Measurements from ENCODE around the gene PNRC1.
A peak's percentile ranks its signal among the peaks of the same experiment; 100 is the strongest.
"Not testable (repeated sequence)": the region's sequence is repeated elsewhere in the genome, so short reads cannot be mapped to it uniquely, and the experiment has no call there.

The PNRC1 gene

DNA sequence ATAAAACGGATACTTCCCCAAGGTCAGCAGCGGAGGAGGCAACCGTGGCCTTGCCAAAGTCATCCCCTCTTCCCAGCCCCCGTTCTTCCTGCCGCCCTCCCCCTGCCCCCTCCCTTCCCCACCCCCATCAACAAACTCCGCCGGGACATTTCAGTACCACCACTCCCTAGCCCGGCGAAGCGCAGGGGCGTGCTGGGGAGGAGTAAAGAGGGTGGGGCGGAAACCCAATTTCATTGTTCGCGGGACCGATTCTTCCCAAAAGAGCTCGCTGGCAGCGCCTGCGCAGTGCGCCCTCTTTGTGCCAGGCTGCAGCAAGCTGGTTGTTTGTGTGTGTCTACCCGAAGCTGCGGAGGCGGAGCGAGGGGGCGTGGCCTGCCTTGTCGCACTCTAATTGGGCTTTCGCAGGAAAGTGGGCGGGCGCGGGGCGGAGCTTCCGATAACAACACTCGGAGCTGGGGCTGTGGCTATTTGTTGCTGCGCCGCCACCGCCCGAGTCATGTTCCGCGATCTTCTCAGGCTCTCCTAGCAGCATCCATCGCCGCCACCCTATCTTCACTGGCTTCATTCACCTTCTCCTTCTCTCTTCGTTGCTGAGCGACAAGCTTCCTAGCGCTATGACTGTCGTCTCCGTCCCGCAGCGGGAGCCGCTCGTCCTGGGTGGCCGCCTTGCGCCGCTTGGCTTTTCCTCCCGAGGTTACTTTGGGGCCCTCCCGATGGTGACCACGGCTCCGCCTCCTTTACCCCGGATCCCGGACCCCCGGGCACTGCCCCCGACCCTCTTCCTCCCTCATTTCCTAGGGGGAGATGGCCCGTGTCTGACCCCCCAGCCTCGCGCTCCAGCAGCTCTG, at the start of gene PNRC1:
PNRC1 (plus strand) TSS at position 471 of the 848 bp plus-strand sequence; CDS start at position 615, 144 bp downstream.
- no peaks in the 10 kb centered on the region for H3K9me2 ChIP-seq (replicated peaks; ENCODE audit: insufficient read depth, low read length)
- peaks cover 9% of the 10 kb centered on the region; the same call in 1 of the 2 replicates for H3K4me1 ChIP-seq (ENCODE audit: low read length)
- H3K9ac ChIP-seq (ENCODE audit: low read length): peak within 1 kb of the TSS; percentile 99
- peak; percentile 99 for DNase-seq
- peaks cover 4% of the 10 kb centered on the region for H3K36me3 ChIP-seq (replicated peaks; ENCODE audit: insufficient read depth, low read length)
- no peaks in the 10 kb centered on the region for H3K27me3 ChIP-seq (replicated peaks; ENCODE audit: insufficient read depth, low read length)
- peak within 1 kb of the TSS; percentile 71 for H2AFZ ChIP-seq (ENCODE audit: low read length)
- peak within 1 kb of the TSS; percentile 95 for H3K27ac ChIP-seq (ENCODE audit: low read length)
- H3K79me2 ChIP-seq (ENCODE audit: low read length): peaks cover 41% of the 10 kb centered on the region
- H3F3A ChIP-seq (ENCODE audit: insufficient read depth, low read length): peaks cover 18% of the 10 kb centered on the region
- H4K20me1 ChIP-seq (ENCODE audit: insufficient read depth, low read length): peaks cover 23% of the 10 kb centered on the region; the same call in 1 of the 2 replicates
- no peaks in the 10 kb centered on the region for H3K9me3 ChIP-seq (replicated peaks; ENCODE audit: insufficient read depth, low read length)
- TF ChIP-seq EZH2 (optimal IDR thresholded peaks at IDR 0.05; ENCODE audit: low read depth, low read length) (no peak), EZH2phosphoT487 (IDR thresholded peaks at IDR 0.05; ENCODE audit: low read length) (no peak), CTCF (IDR thresholded peaks at IDR 0.05; ENCODE audit: low read length) (no peak)
- peak within 1 kb of the TSS; percentile 82 for H3K4me2 ChIP-seq (ENCODE audit: low read depth, low read length)
- H3K4me3 ChIP-seq (ENCODE audit: low read length): peak within 1 kb of the TSS; percentile 98

DNA sequence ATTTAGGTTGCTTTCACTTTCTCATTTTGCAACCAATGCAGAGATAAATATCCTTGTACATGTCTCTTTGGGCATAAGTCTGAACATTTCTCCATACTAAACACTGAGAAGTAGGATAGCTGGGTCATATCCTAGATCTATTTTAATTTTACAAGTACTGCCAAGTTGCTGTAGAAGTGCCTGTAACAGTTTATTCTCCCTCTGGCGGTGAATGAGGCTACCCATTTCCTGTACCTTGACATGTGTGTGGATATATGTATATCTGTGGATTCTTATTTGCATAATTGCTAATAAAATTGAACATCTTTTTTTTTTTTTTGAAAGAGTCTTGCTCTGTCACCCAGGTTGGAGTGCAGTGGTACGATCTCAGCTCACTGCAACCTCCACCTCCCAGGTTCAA, 48.0 kb upstream of the PNRC1 start:
- H3K27me3 ChIP-seq (replicated peaks; ENCODE audit: insufficient read depth, low read length): no peaks in the 10 kb centered on the region
- no peaks in the 10 kb centered on the region for H3K9me3 ChIP-seq (replicated peaks; ENCODE audit: insufficient read depth, low read length)
- DNase-seq: no peak
- H3K79me2 ChIP-seq (ENCODE audit: low read length): no peaks in the 10 kb centered on the region
- no peaks in the 10 kb centered on the region for H3K36me3 ChIP-seq (replicated peaks; ENCODE audit: insufficient read depth, low read length)
- no peaks in the 10 kb centered on the region for H4K20me1 ChIP-seq (ENCODE audit: insufficient read depth, low read length)
- H3K27ac ChIP-seq (ENCODE audit: low read length): no peak overlapping the region
- no peaks in the 10 kb centered on the region for H3K9me2 ChIP-seq (replicated peaks; ENCODE audit: insufficient read depth, low read length)
- no peaks in the 10 kb centered on the region for H3K4me1 ChIP-seq (ENCODE audit: low read length)
- no peak overlapping the region for H2AFZ ChIP-seq (ENCODE audit: low read length)
- no peaks in the 10 kb centered on the region for H3F3A ChIP-seq (ENCODE audit: insufficient read depth, low read length)
- TF ChIP-seq EZH2 (optimal IDR thresholded peaks at IDR 0.05; ENCODE audit: low read depth, low read length): no peak
- TF ChIP-seq CTCF (IDR thresholded peaks at IDR 0.05; ENCODE audit: low read length): no peak
- no peak for TF ChIP-seq EZH2phosphoT487 (IDR thresholded peaks at IDR 0.05; ENCODE audit: low read length)
- H3K4me2 ChIP-seq (ENCODE audit: low read depth, low read length): no peak overlapping the region
- H3K9ac ChIP-seq (ENCODE audit: low read length): no peak overlapping the region
- H3K4me3 ChIP-seq (ENCODE audit: low read length): no peak overlapping the region

DNA sequence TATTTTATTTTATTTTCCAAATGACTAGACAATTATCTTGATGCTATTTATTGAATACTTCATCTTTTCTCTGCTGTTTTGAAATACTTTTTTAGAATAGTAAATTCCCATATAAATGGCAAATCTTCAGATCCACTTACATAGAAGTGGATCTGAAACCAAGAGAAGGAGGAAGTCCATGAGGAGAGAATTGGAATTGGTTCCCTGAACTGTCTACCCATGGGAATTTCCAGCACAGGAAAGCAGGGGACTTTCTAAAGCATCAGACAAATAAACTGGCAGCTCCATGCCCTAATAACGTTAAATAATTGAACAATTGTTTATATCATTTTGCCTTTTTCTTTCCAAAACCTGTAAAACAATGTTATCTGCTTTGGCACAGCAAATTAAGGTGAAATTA, 47.1 kb upstream of the PNRC1 start:
- no peak overlapping the region for H3K27ac ChIP-seq (ENCODE audit: low read length)
- no peak overlapping the region for H3K4me2 ChIP-seq (ENCODE audit: low read depth, low read length)
- H3K9ac ChIP-seq (ENCODE audit: low read length): no peak overlapping the region
- DNase-seq: no peak
- no peaks in the 10 kb centered on the region for H3K79me2 ChIP-seq (ENCODE audit: low read length)
- H3K4me3 ChIP-seq (ENCODE audit: low read length): no peak overlapping the region
- no peaks in the 10 kb centered on the region for H3F3A ChIP-seq (ENCODE audit: insufficient read depth, low read length)
- no peak overlapping the region for H2AFZ ChIP-seq (ENCODE audit: low read length)
- H3K4me1 ChIP-seq (ENCODE audit: low read length): no peaks in the 10 kb centered on the region
- H4K20me1 ChIP-seq (ENCODE audit: insufficient read depth, low read length): no peaks in the 10 kb centered on the region
- no peaks in the 10 kb centered on the region for H3K9me3 ChIP-seq (replicated peaks; ENCODE audit: insufficient read depth, low read length)
- H3K36me3 ChIP-seq (replicated peaks; ENCODE audit: insufficient read depth, low read length): no peaks in the 10 kb centered on the region
- no peaks in the 10 kb centered on the region for H3K9me2 ChIP-seq (replicated peaks; ENCODE audit: insufficient read depth, low read length)
- TF ChIP-seq EZH2phosphoT487 (IDR thresholded peaks at IDR 0.05; ENCODE audit: low read length): no peak
- H3K27me3 ChIP-seq (replicated peaks; ENCODE audit: insufficient read depth, low read length): no peaks in the 10 kb centered on the region

DNA sequence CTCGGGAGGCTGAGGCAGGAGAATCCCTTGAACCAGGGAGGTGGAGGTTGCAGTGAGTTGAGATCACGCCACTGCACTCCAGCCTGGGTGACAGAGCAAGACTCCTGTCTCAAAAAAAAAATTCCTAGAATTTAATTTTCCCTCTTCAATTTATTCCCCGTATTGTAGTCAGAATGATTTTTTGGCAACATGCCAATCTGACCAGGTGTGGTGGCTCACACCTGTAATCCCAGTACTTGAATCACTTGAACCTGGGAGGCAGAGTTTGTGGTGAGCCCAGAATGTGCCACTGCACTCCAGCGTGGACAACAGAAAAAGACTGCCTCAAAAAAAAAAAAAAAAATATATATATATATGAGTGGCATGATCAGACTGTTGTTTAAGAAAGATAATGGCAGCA, 46.4 kb upstream of the PNRC1 start:
- not testable (repeated sequence) for H3K4me1 ChIP-seq (ENCODE audit: low read length); H3K4me3 ChIP-seq (ENCODE audit: low read length); H3F3A ChIP-seq (ENCODE audit: insufficient read depth, low read length); H3K27me3 ChIP-seq (replicated peaks; ENCODE audit: insufficient read depth, low read length); H3K9me2 ChIP-seq (replicated peaks; ENCODE audit: insufficient read depth, low read length); H3K27ac ChIP-seq (ENCODE audit: low read length); H3K4me2 ChIP-seq (ENCODE audit: low read depth, low read length); H3K36me3 ChIP-seq (replicated peaks; ENCODE audit: insufficient read depth, low read length); H3K79me2 ChIP-seq (ENCODE audit: low read length); H3K9ac ChIP-seq (ENCODE audit: low read length); H3K9me3 ChIP-seq (replicated peaks; ENCODE audit: insufficient read depth, low read length); DNase-seq; H4K20me1 ChIP-seq (ENCODE audit: insufficient read depth, low read length); H2AFZ ChIP-seq (ENCODE audit: low read length)
